ENCODE measurements around the gene CH25H. TPM values are rescaled to one million over a fixed set of nuclear protein-coding genes. Genes with fewer than 3 reads are reported as not detected.

Gene CH25H
- total RNA-seq, 1 experiment from 2014 or later = not detected

DNA sequence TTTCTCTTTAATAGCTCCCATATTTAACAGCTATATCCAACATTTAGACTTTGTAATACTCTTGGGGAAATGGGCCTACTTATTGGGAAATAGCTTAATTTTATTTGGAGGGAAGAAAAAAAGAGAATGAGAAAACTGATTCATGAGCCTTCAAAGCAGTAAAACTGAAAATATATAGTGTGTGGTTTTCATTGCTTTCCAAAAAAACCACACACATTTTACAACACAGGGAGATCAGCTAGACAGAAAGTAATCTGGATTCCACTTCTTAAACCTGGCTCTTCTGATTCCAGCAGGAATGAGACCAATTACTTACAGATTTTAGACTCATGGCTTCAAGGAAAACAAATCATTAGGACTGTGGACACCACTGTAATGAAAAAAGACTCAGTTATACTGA lies 48.7 kb downstream of the CH25H start:
- DNase-seq (ENCODE audit: low spot score) = no peak

- DNase-seq (ENCODE audit: low spot score) = no peak
These were observed 50.8 kb downstream of the CH25H start for GRCh38 chr10:89156161-89156835.

Other genes starting within 250 kb of the CH25H start
- gene FAS, start 216.5 kb downstream of the CH25H start, total RNA-seq (2014; rRNA removed; shearing (Covaris generic)) = 2.5 and 4.3 TPM in 2 replicates
- gene LIPA, start 44.5 kb upstream of the CH25H start, total RNA-seq (2014; rRNA removed; shearing (Covaris generic)) = 10.2 and 10.7 TPM in 2 replicates
- 1.7 and 4.0 TPM in 2 replicates for gene IFIT2, start 94.7 kb upstream of the CH25H start, total RNA-seq (2014; rRNA removed; shearing (Covaris generic))
- 6.1 and 6.9 TPM in 2 replicates for gene IFIT3, start 120.7 kb upstream of the CH25H start, total RNA-seq (2014; rRNA removed; shearing (Covaris generic))
- gene IFIT1B, start 170.7 kb upstream of the CH25H start, total RNA-seq (2014; rRNA removed; shearing (Covaris generic)) = not detected in 2 replicates
- 5.3 and 8.3 TPM in 2 replicates for gene IFIT1, start 185.3 kb upstream of the CH25H start, total RNA-seq (2014; rRNA removed; shearing (Covaris generic))
- 3.3 and 6.0 TPM in 2 replicates for gene IFIT5, start 207.3 kb upstream of the CH25H start, total RNA-seq (2014; rRNA removed; shearing (Covaris generic))